Measurements from ENCODE around the gene FER. TPM values are rescaled to one million over a fixed set of nuclear protein-coding genes. Genes with fewer than 3 reads are reported as not detected.

FER gene
- total and polyA plus RNA-seq, 10 of the 15 experiments (the other 5 are each of a cell fraction or from before 2014, with no cell fraction given): 4.4 to 19.1 (median 9.6) TPM

DNA sequence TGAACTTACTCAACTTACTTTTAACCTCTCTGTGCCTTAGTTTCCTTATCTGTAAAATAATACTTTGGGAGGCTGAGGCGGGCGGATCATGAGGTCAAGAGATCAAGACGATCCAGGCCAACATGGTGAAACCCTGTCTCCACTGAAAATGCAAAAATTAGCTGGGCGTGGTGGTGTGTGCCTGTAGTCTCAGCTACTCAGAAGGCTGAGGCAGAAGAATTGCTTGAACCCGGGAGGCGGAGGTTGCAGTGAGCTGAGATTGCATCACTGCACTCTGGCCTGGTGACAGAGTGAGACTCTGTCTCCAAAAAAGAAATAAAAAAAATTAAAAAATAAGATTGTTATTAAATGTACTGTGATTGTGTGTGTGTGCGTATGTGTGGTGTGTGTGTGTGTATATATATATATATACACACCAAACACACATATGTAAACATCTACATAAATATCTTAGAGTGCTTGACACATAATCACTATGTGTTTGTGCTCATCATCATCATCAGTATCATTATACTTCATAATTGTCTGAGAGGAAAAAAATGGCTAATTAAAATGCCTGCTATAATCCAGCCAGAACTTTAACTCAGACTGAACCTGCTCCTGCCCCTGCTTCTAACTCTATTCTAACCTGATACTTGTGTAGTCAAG lies 312.8 kb downstream of the FER start (continued):
- TF ChIP-seq, protein P1, sequence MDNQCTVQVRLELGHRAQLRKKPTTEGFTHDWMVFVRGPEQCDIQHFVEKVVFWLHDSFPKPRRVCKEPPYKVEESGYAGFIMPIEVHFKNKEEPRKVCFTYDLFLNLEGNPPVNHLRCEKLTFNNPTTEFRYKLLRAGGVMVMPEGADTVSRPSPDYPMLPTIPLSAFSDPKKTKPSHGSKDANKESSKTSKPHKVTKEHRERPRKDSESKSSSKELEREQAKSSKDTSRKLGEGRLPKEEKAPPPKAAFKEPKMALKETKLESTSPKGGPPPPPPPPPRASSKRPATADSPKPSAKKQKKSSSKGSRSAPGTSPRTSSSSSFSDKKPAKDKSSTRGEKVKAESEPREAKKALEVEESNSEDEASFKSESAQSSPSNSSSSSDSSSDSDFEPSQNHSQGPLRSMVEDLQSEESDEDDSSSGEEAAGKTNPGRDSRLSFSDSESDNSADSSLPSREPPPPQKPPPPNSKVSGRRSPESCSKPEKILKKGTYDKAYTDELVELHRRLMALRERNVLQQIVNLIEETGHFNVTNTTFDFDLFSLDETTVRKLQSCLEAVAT (IDR thresholded peaks at IDR 0.05): no peak
- TF ChIP-seq, protein P2, sequence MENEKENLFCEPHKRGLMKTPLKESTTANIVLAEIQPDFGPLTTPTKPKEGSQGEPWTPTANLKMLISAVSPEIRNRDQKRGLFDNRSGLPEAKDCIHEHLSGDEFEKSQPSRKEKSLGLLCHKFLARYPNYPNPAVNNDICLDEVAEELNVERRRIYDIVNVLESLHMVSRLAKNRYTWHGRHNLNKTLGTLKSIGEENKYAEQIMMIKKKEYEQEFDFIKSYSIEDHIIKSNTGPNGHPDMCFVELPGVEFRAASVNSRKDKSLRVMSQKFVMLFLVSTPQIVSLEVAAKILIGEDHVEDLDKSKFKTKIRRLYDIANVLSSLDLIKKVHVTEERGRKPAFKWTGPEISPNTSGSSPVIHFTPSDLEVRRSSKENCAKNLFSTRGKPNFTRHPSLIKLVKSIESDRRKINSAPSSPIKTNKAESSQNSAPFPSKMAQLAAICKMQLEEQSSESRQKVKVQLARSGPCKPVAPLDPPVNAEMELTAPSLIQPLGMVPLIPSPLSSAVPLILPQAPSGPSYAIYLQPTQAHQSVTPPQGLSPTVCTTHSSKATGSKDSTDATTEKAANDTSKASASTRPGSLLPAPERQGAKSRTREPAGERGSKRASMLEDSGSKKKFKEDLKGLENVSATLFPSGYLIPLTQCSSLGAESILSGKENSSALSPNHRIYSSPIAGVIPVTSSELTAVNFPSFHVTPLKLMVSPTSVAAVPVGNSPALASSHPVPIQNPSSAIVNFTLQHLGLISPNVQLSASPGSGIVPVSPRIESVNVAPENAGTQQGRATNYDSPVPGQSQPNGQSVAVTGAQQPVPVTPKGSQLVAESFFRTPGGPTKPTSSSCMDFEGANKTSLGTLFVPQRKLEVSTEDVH (IDR thresholded peaks at IDR 0.05; ENCODE audit: low read depth, partially characterized antibody): no peak

DNA sequence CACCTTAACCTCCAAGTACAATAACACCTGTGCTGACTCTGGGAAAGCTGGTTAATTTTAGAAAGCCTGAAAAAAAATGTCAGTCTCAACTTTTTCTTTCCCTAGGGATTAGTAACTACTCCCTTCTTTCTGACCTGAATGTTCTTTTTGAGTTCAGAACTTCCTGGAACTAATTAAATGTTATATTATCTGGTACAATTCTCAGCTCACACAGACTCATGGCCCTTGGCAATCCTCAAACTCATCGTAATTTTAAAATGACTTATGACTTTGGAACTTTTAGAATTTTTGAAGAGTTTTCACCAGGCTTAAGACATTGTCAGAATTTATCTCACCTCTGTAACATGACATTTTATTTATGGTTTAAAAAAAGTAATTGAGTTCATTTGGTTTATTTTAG lies 315.0 kb downstream of the FER start:
- Histone ChIP-seq H3K27me3 (replicated peaks in 1 of 2; ENCODE audit: control insufficient read depth in 2 of 2, insufficient read depth in 2 of 2, low read length in 1 of 2) (no peaks in the 10 kb centered on the region), H3K9me3 (replicated peaks; ENCODE audit: control insufficient read depth, insufficient read depth, low read length) (no peaks in the 10 kb centered on the region), H2AFZ (ENCODE audit: control insufficient read depth, low read depth, low read length) (no peak overlapping the region), H3K9ac (ENCODE audit: control insufficient read depth, insufficient read depth, low read length) (no peak overlapping the region), H3K27ac (ENCODE audit: control insufficient read depth, insufficient read depth) (no peak overlapping the region), H3K36me3 (ENCODE audit: control insufficient read depth in 2 of 2, insufficient read depth in 2 of 2, low read length in 1 of 2) (no peaks in the 10 kb centered on the region), H3K4me2 (ENCODE audit: control insufficient read depth, insufficient read depth) (no peak overlapping the region), H3K4me3 (no peak overlapping the region), H4K20me1 (ENCODE audit: control insufficient read depth, insufficient read depth) (no peaks in the 10 kb centered on the region), H3K4me1 (ENCODE audit: control insufficient read depth, insufficient read depth, low read length) (no peaks in the 10 kb centered on the region), H3K79me2 (ENCODE audit: control insufficient read depth, insufficient read depth, low read length) (no peaks in the 10 kb centered on the region)
- SMC1A ChIA-PET (ENCODE audit: uncharacterized antibody, unreplicated experiment): interaction anchor here (1.4 kb wide), 1 partner anchor 11 kb away, joined by 4 read pairs; no protein-coding TSS in a partner anchor
- intact Hi-C loops (cut with micrococcal nuclease; ENCODE audit: unreplicated experiment): no loop called here
- DNase-seq (ENCODE audit: low read depth, low spot score) (no peak), FAIRE-seq (no peak), ATAC-seq (no peak)
- BruUV-seq (replicated peaks): no TSS peak
- CTCF ChIA-PET: interaction anchor here (1.5 kb wide), 1 partner anchor 15 kb away, joined by 3 read pairs; no protein-coding TSS in a partner anchor
- POLR2A ChIA-PET: interaction anchor here (0.5 kb wide), 1 partner anchor 136 kb away, joined by 3 read pairs; no protein-coding TSS in a partner anchor
- in situ Hi-C loops (cut with MboI): no loop called here
- RAD21 ChIA-PET (ENCODE audit: unreplicated experiment): no interaction called here
- WGBS (ENCODE audit: insufficient coverage, insufficient replicate concordance, low lambda C conversion rate, missing lambda C conversion rate): 97% methylated on average over 1 of the region's 1 CpG
- TF ChIP-seq BRCA1 (IDR thresholded peaks at IDR 0.05; ENCODE audit: low read depth, low read length) (no peak), SMC3 (IDR thresholded peaks at IDR 0.05; ENCODE audit: borderline replicate concordance, low read length) (no peak), GABPA (IDR thresholded peaks at IDR 0.05; ENCODE audit: low read depth) (no peak), TCF12 (IDR thresholded peaks at IDR 0.05; ENCODE audit: low read depth, low read length) (no peak), IRF4 (IDR thresholded peaks at IDR 0.05; ENCODE audit: low read depth, low read length) (no peak), IKZF2 (IDR thresholded peaks at IDR 0.05) (no peak), SMAD5 (IDR thresholded peaks at IDR 0.05; ENCODE audit: low read depth) (no peak)
- TF ChIP-seq, protein P3, sequence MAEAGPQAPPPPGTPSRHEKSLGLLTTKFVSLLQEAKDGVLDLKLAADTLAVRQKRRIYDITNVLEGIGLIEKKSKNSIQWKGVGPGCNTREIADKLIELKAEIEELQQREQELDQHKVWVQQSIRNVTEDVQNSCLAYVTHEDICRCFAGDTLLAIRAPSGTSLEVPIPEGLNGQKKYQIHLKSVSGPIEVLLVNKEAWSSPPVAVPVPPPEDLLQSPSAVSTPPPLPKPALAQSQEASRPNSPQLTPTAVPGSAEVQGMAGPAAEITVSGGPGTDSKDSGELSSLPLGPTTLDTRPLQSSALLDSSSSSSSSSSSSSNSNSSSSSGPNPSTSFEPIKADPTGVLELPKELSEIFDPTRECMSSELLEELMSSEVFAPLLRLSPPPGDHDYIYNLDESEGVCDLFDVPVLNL (IDR thresholded peaks at IDR 0.05; ENCODE audit: low read depth, low read length): no peak
- TF ChIP-seq, protein P4, sequence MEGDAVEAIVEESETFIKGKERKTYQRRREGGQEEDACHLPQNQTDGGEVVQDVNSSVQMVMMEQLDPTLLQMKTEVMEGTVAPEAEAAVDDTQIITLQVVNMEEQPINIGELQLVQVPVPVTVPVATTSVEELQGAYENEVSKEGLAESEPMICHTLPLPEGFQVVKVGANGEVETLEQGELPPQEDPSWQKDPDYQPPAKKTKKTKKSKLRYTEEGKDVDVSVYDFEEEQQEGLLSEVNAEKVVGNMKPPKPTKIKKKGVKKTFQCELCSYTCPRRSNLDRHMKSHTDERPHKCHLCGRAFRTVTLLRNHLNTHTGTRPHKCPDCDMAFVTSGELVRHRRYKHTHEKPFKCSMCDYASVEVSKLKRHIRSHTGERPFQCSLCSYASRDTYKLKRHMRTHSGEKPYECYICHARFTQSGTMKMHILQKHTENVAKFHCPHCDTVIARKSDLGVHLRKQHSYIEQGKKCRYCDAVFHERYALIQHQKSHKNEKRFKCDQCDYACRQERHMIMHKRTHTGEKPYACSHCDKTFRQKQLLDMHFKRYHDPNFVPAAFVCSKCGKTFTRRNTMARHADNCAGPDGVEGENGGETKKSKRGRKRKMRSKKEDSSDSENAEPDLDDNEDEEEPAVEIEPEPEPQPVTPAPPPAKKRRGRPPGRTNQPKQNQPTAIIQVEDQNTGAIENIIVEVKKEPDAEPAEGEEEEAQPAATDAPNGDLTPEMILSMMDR (IDR thresholded peaks at IDR 0.05 in 2 of 3, conservative IDR thresholded peaks at IDR 0.05 in 1 of 3; ENCODE audit: control insufficient read depth in 2 of 3, extremely low read depth in 1 of 3, insufficient read depth in 1 of 3, low read depth in 3 of 3, low read length in 3 of 3): no peak
- TF ChIP-seq, protein P5, sequence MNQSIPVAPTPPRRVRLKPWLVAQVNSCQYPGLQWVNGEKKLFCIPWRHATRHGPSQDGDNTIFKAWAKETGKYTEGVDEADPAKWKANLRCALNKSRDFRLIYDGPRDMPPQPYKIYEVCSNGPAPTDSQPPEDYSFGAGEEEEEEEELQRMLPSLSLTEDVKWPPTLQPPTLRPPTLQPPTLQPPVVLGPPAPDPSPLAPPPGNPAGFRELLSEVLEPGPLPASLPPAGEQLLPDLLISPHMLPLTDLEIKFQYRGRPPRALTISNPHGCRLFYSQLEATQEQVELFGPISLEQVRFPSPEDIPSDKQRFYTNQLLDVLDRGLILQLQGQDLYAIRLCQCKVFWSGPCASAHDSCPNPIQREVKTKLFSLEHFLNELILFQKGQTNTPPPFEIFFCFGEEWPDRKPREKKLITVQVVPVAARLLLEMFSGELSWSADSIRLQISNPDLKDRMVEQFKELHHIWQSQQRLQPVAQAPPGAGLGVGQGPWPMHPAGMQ (IDR thresholded peaks at IDR 0.05; ENCODE audit: borderline replicate concordance): no peak
